H1 (cell line): ENCODE measurements around the gene TPPP3. TPM values are rescaled to one million over a fixed set of nuclear protein-coding genes. Genes with fewer than 3 reads are reported as not detected.

Experiments
- CTCF ChIA-PET: fragments of 300-600 bp; sonication (Branson Sonifier 250); formaldehyde crosslinking; loops from one replicate; lab custom pipeline; 2021; ENCODE audit not compliant: partially characterized antibody; lab: Charles Lee
- POLR2A ChIA-PET: fragments of 300-600 bp; sonication (Branson Sonifier 250); formaldehyde crosslinking; loops from one replicate; lab custom pipeline; 2021; ENCODE audit warnings: inconsistent platforms; ENCODE audit not compliant: partially characterized antibody; lab: Charles Lee
- DNase-seq, 2 experiments: peaks; one replicate each; pipeline versions ENCODE4 v3.0.0 to v3.0.0-alpha.2; 2010 to 2022; ENCODE audit warnings: low spot score in 2 of 2, low read depth in 1 of 2, mixed read lengths in 1 of 2
- FAIRE-seq: peaks from 2 replicates; lab custom pipeline; 2011; peaks lifted over from hg19 to GRCh38; lab: Jason Lieb, UNC
- H2AFZ ChIP-seq: 2 replicates; pipeline ENCODE4 v1.8.1; 2012; ENCODE audit warnings: low read length, inconsistent platforms
- H2AK5ac ChIP-seq: 2 replicates; pipeline ENCODE4 v1.6.1; 2013; ENCODE audit warnings: low read depth, low read length
- H2BK120ac ChIP-seq: replicated peaks from 2 replicates; pipeline ENCODE3; 2013; ENCODE audit warnings: low read depth, low read length, inconsistent platforms
- H2BK12ac ChIP-seq: 2 replicates; pipeline ENCODE4 v1.6.1; 2013; ENCODE audit warnings: low read depth, low read length
- H2BK15ac ChIP-seq: 2 replicates; pipeline ENCODE4 v1.6.1; 2013; ENCODE audit warnings: low read length
- H2BK20ac ChIP-seq: 2 replicates; pipeline ENCODE4 v1.6.1; 2013; ENCODE audit warnings: low read length
- H2BK5ac ChIP-seq: 2 replicates; pipeline ENCODE4 v1.6.1; 2013; ENCODE audit warnings: low read depth, low read length
- H3K14ac ChIP-seq: 2 replicates; pipeline ENCODE4 v1.6.1; 2013; ENCODE audit warnings: inconsistent platforms; ENCODE audit not compliant: insufficient read length
- H3K18ac ChIP-seq: 2 replicates; pipeline ENCODE4 v1.6.1; 2013; ENCODE audit warnings: low read length; ENCODE audit errors: extremely low read depth
- H3K23ac ChIP-seq: 2 replicates; pipeline ENCODE4 v1.6.1; 2013; ENCODE audit warnings: inconsistent platforms; ENCODE audit not compliant: insufficient read length
- H3K23me2 ChIP-seq: 2 replicates; pipeline ENCODE4 v1.6.1; 2013; ENCODE audit warnings: low read depth, low read length
- H3K27ac ChIP-seq: 2 replicates; pipeline ENCODE4 v1.6.1; 2011; ENCODE audit warnings: low read depth, low read length, inconsistent platforms
- H3K27me3 ChIP-seq, 4 experiments: replicated peaks in 1 of 4; 1 replicate in 1 of 4; 2 replicates in 3 of 4; pipeline versions ENCODE4 v1.6.1 to v1.8.1; 2011 to 2013; ENCODE audit warnings: low read length in 3 of 4, mild to moderate bottlenecking in 3 of 4, inconsistent platforms in 2 of 4, mixed read lengths in 2 of 4, moderate library complexity in 1 of 4; ENCODE audit not compliant: control insufficient read depth in 3 of 4, insufficient read depth in 3 of 4; ENCODE audit errors: extremely low read depth in 1 of 4
- H3K36me3 ChIP-seq, 4 experiments: 2 replicates each; pipeline versions ENCODE4 v1.6.1 to v1.8.1; 2011 to 2013; ENCODE audit warnings: mild to moderate bottlenecking in 4 of 4, low read length in 3 of 4, moderate library complexity in 2 of 4, control low read depth in 1 of 4, inconsistent platforms in 1 of 4; ENCODE audit not compliant: insufficient read depth in 4 of 4, control insufficient read depth in 2 of 4
- H3K4ac ChIP-seq: replicated peaks from 2 replicates; pipeline ENCODE3; 2013; ENCODE audit warnings: low read length, low read depth, mixed read lengths, inconsistent platforms; ENCODE audit not compliant: insufficient read length
- H3K4me1 ChIP-seq, 4 experiments: replicated peaks in 1 of 4; 1 replicate in 1 of 4; 2 replicates in 3 of 4; pipeline versions ENCODE4 v1.6.1 to v1.8.1; 2011 to 2013; ENCODE audit warnings: low read length in 3 of 4, inconsistent platforms in 2 of 4, mixed read lengths in 1 of 4; ENCODE audit not compliant: insufficient read depth in 4 of 4, control insufficient read depth in 3 of 4
- H3K4me2 ChIP-seq, 2 experiments: 2 replicates each; pipeline versions ENCODE4 v1.6.1 to v1.8.1; 2011 to 2013; ENCODE audit warnings: low read depth in 2 of 2, low read length in 2 of 2, control low read depth in 1 of 2, inconsistent platforms in 1 of 2, mild to moderate bottlenecking in 1 of 2; ENCODE audit not compliant: insufficient read depth in 1 of 2
- H3K4me3 ChIP-seq, 4 experiments: fragments of 200-600, 300-600 bp in 1 of 4; sonication (generic), shearing (Covaris generic), sonication (Bioruptor Twin) in 1 of 4; 2 replicates each; pipeline versions ENCODE4 v1.5.1 to v1.8.1; 2011 to 2016; ENCODE audit warnings: low read length in 4 of 4, low read depth in 3 of 4, control low read depth in 2 of 4, inconsistent platforms in 2 of 4, mild to moderate bottlenecking in 2 of 4, mixed read lengths in 1 of 4, moderate library complexity in 1 of 4; ENCODE audit not compliant: insufficient read depth in 2 of 4; ENCODE audit errors: extremely low read depth in 1 of 4
- H3K56ac ChIP-seq: replicated peaks from 2 replicates; pipeline ENCODE3; 2013; ENCODE audit warnings: low read depth, mild to moderate bottlenecking, mixed read lengths, low read length, inconsistent platforms; ENCODE audit not compliant: insufficient read length
- H3K79me1 ChIP-seq: 2 replicates; pipeline ENCODE4 v1.6.1; 2013; ENCODE audit warnings: low read depth, low read length, control low read depth
- H3K79me2 ChIP-seq, 2 experiments: 2 replicates each; pipeline versions ENCODE4 v1.6.1 to v1.8.1; 2012 to 2013; ENCODE audit warnings: low read length in 2 of 2, mild to moderate bottlenecking in 2 of 2, inconsistent platforms in 1 of 2; ENCODE audit not compliant: insufficient read depth in 2 of 2, control insufficient read depth in 1 of 2
- H3K9ac ChIP-seq, 4 experiments: replicated peaks in 1 of 4; 1 replicate in 1 of 4; 2 replicates in 3 of 4; pipeline versions ENCODE4 v1.6.1 to v1.8.1; 2011 to 2013; ENCODE audit warnings: low read depth in 3 of 4, low read length in 3 of 4, control low read depth in 2 of 4, mild to moderate bottlenecking in 2 of 4, moderate library complexity in 2 of 4, inconsistent platforms in 1 of 4; ENCODE audit errors: extremely low read depth in 1 of 4
- H3K9me3 ChIP-seq, 2 experiments: 2 replicates each; pipeline versions ENCODE4 v1.6.1 to v1.8.1; 2012 to 2013; ENCODE audit warnings: mild to moderate bottlenecking in 2 of 2, moderate library complexity in 2 of 2, control low read depth in 1 of 2, inconsistent platforms in 1 of 2, low read depth in 1 of 2, low read length in 1 of 2, mixed read lengths in 1 of 2; ENCODE audit not compliant: insufficient read depth in 2 of 2
- H4K20me1 ChIP-seq, 2 experiments: replicated peaks in 1 of 2; 2 replicates each; pipeline versions ENCODE3 to v1.8.1; 2011 to 2013; ENCODE audit warnings: inconsistent platforms in 2 of 2, low read length in 2 of 2, mild to moderate bottlenecking in 1 of 2; ENCODE audit not compliant: insufficient read depth in 2 of 2, control insufficient read depth in 1 of 2
- H4K5ac ChIP-seq: 2 replicates; pipeline ENCODE4 v1.6.1; 2013; ENCODE audit warnings: low read length, low read depth, mixed read lengths, inconsistent platforms; ENCODE audit not compliant: insufficient read length
- H4K8ac ChIP-seq: 2 replicates; pipeline ENCODE4 v1.8.0; 2013; ENCODE audit warnings: mild to moderate bottlenecking, moderate library complexity, low read length, inconsistent platforms; ENCODE audit not compliant: insufficient read depth; ENCODE audit errors: extremely low read depth
- H4K91ac ChIP-seq: replicated peaks from 2 replicates; pipeline ENCODE3; 2013; ENCODE audit warnings: low read length, mixed read lengths, inconsistent platforms; ENCODE audit not compliant: insufficient read length
- POLR2A ChIP-seq, 2 experiments: IDR thresholded peaks; 1 replicate in 1 of 2; 2 replicates in 1 of 2; pipeline ENCODE4 v1.6.1; 2011; ENCODE audit warnings: low read depth in 2 of 2, low read length in 2 of 2, mild to moderate bottlenecking in 2 of 2; ENCODE audit errors: control extremely low read depth in 1 of 2
- SAP30 ChIP-seq: fragments of 300-600 bp; sonication (generic); IDR thresholded peaks from 2 replicates; pipeline ENCODE4 v1.7.1; 2012; ENCODE audit warnings: low read length, moderate library complexity, mild to moderate bottlenecking, inconsistent platforms; ENCODE audit not compliant: insufficient read depth, insufficient replicate concordance
- WGBS, 2 experiments: shearing (Covaris generic) in 1 of 2; methylation state at CpG; one replicate each; pipeline versions ENCODE4 v1.1.6 to v1.1.7; 2013 to 2015; ENCODE audit warnings: low lambda C conversion rate in 2 of 2, mixed read lengths in 2 of 2, inconsistent platforms in 1 of 2, low coverage in 1 of 2, missing lambda C conversion rate in 1 of 2; ENCODE audit not compliant: insufficient replicate concordance in 2 of 2, insufficient coverage in 1 of 2, insufficient read length in 1 of 2; ENCODE audit errors: extremely low coverage in 1 of 2, missing lambda C conversion rate in 1 of 2; 5-methylcytosine and 5-hydroxymethylcytosine counted together
- polyA plus RNA-seq, 7 experiments: library from polyadenylated mRNA; depleted of rRNA in 3 of 7; stranded (reverse) in 5 of 7; unstranded in 2 of 7; fragments of >200 nt in 5 of 7; fragments of 200-250 nt in 2 of 7; gene quantifications; 1 replicate in 5 of 7; 2 replicates in 1 of 7; 4 replicates in 1 of 7; pipeline versions ENCODE4 v1.2.1 to v1.2.3, GENCODE V29; 2011 to 2013; ENCODE audit warnings: missing spikeins in 2 of 7, mixed read lengths in 2 of 7
- total RNA-seq: library from RNA; stranded (reverse); fragmentation: NEBNext Ultra II Directional; extraction: Animal tissue kit (Norgen Biotek cat#: 25700); gene quantifications from 2 replicates; pipeline ENCODE4 v1.2.1, GENCODE V29; 2021

The TPPP3 gene
- total and polyA plus RNA-seq, 2 of the 8 experiments (the other 6 are each of a cell fraction or from before 2014, with no cell fraction given), result 0.77 to 1.0 TPM

- H4K91ac ChIP-seq, result no peak overlapping the region
These were observed 35.9 kb upstream of the TPPP3 start for GRCh38 chr16:67429053-67429798.

More at GRCh38 chr16:67429053-67429798, 35.9 kb upstream of the TPPP3 start:
- DNase-seq, result no peak
- H2BK5ac ChIP-seq, result peak overlapping the region; percentile 32; the same call in 1 of the 2 replicates
- H3K56ac ChIP-seq, result no peak overlapping the region
- H3K27me3 ChIP-seq, result peaks cover 0 to 19% (median 15%) of the 10 kb centered on the region in 4 experiments; a peak in 6 of 7 replicates
- H3K23me2 ChIP-seq, result peaks cover 17% of the 10 kb centered on the region; the same call in 1 of the 2 replicates
- H4K8ac ChIP-seq, result no peak overlapping the region
- ChIA-PET POLR2A (interaction anchor here (1.2 to 1.9 kb wide), 5 partner anchors 11 to 654 kb away, joined by 3 to 5 read pairs (median 4); no protein-coding TSS in a partner anchor), CTCF (interaction anchor here (0.6 to 24.6 kb wide), 16 partner anchors 6 to 171 kb away, joined by 3 to 476 read pairs (median 6); partner anchors contain the start of genes KCTD19, LRRC36, TPPP3 and ZDHHC1)
- H2BK12ac ChIP-seq, result peak overlapping the region; percentile 88
- H3K27ac ChIP-seq, result no peak overlapping the region
- no peak overlapping the region for H3K23ac ChIP-seq
- no peaks in the 10 kb centered on the region for H4K20me1 ChIP-seq
- H2BK20ac ChIP-seq, result peak overlapping the region; percentile 95
- peak overlapping the region; percentile 95; the same call in 1 of the 2 replicates for H2BK15ac ChIP-seq
- peak overlapping the region in 1 of 4 experiments; percentile 86; a peak in 2 of 8 replicates for H3K4me3 ChIP-seq
- no peak overlapping the region for H2AFZ ChIP-seq
- H2BK120ac ChIP-seq, result no peak overlapping the region
- no peak overlapping the region for H3K4ac ChIP-seq
- H3K4me1 ChIP-seq, result peaks cover 16 to 55% (median 46%) of the 10 kb centered on the region in 4 experiments
- H3K9ac ChIP-seq, result no peak overlapping the region
- peak overlapping the region; percentile 95 for H2AK5ac ChIP-seq
- no peaks in the 10 kb centered on the region; a peak in 1 of 4 replicates for H3K79me2 ChIP-seq
- TF ChIP-seq SAP30 (no peak), POLR2A (IDR thresholded peaks at IDR 0.05; ENCODE audit: control extremely low read depth in 1 of 2, low read depth in 2 of 2, low read length in 2 of 2) (peak in 1 of 2 experiments; percentile 28; a peak in 1 of 3 replicates)
- 97% methylated on average over 3 of the region's 3 CpGs; no CpG with 5 or more reads in 1 of the 2 experiments for WGBS, 2 experiments
- no peak for FAIRE-seq
- H3K4me2 ChIP-seq, result peak overlapping the region; percentile 87 to 92; a peak in 3 of 4 replicates
- no peak overlapping the region for H3K14ac ChIP-seq
- no peak overlapping the region; the same call in 1 of the 2 replicates for H3K18ac ChIP-seq
- H4K5ac ChIP-seq, result no peak overlapping the region
- H3K79me1 ChIP-seq, result peaks cover 10% of the 10 kb centered on the region; the same call in 1 of the 2 replicates
- H3K36me3 ChIP-seq, result peaks cover 0 to 2% (median 0%) of the 10 kb centered on the region in 4 experiments; a peak in 2 of 8 replicates
- no peaks in the 10 kb centered on the region for H3K9me3 ChIP-seq
